ENCODE data around the gene VPS45.
"Not testable (repeated sequence)": the region's sequence is repeated elsewhere in the genome, so short reads cannot be mapped to it uniquely, and the experiment has no call there.

Gene VPS45

DNA sequence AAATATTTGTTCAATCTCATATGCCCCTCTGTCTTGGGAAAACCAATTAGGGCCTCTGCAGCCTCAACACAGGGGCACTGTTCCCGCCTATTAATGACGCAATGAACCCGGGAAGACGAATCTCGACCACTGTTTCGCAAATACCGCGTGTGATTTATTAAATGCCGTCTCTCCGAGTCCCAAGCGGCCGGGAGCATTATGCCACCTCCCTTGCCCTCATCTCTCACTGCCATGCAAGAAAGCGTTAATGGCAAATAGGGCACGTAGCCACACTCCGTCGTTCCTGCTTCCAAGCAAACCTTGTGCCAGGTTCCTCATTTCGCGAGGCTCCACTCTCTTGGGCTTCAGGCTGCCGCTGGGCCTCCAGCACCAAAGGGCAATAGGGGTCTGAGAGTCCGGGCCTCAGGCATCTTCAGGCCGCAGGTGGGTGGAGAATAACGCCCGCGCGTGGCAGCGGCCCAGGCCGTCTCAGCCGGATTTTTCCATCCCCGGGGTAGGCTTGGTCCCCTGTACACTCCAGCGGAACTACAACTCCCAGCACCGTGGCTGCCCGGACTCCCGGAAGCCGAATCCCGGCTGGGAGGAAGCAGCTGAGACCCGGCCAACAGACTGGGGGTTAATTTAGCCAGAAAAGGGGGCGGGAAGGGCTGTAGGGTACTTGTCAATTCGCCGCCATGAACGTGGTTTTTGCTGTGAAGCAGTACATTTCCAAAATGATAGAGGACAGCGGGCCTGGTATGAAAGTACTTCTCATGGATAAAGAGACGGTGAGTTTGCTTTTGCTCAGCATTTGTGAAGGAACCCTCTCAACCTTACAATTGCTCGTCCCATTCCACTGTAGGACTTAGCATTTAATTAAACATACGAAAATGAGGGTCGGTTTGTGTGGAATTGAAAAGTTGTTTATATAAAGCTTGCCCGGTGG lies at the start of gene VPS45:
VPS45 (plus strand) TSS at position 593 of the 925 bp plus-strand sequence; CDS start at position 675, 82 bp downstream.
- peak; percentile 91 for DNase-seq (ENCODE audit: low spot score)

DNA sequence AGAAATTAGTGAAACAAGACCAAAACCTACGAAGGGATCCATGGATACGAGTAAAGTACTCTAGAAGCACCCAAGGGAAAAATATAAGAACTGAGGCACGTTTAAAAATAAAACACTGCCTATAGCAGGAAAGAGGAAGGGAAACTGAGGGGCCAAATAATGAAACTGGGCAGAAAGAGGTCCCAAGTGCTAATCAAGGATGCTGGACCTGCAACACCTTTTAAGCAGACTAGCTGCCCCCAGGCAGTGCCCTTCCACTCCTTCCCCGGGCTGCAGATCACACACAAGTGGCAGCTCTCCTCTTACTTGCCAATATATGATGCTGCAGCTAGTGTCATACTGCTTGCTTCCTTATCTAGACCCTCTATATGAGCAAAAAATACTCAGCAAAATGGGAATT lies 49.4 kb upstream of the VPS45 start:
- no peak for DNase-seq (ENCODE audit: low spot score)

DNA sequence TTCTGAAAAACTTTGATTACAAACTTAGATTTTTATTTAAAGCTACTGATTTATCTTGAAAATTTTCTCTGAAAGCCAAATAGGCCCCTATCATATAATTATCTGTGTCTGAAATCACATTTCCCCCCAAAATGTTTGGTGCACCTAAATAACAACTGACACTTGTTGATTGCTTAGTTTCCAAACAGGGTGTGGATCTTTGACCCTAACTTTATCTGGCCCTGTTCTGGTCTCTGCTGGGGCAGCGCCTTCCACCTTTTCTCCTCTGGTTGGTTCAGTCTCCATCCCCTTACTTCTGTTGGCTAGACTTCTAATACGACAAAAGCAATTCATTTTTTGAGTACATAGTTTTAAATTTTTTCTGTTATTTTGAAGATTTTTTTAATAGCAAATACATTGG lies 46.9 kb upstream of the VPS45 start:
- no peak for DNase-seq (ENCODE audit: low spot score)

DNA sequence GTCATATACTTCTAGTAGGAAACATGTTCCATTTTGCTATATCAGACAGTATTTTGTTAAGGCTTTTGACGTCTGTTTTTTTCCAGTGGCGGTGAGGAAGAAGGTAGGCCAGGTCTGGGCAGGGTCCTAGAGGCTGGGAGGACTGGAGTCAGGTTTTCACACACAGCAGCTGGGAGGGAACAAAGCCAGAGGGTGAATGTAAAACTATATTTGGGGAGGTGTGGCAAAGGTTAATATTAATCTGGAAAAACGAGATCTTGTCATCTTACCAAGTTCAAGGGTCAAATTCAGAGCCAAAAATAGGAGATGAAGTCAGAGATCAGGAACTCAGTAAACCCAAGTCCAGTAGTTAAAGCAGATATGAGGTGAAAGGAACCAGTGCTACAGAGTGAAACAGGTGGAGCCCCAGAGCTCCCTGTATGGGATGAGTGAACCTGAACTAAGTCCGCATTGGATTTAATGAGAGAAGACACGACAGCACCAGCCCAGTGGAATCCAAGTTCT lies 46.3 kb upstream of the VPS45 start:
- no peak for DNase-seq (ENCODE audit: low spot score)

DNA sequence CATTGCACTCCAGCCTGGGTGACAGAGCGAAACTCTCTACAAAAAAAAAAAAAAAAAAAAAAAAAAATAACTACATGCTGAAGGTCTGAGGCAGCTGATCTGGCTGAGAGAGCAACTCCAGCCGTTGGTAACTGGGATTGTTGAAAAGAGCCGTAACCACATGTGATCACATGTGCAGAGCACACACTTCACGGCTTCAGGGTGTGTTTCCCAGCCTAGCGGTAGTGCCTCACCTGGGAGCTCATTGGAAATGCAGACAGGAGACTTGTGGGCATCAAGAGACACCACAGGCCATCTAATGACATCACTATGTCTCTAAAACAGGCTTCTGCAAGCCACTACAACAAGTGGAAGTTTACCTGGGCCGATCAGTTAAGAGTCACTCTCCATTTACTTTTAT lies 45.2 kb upstream of the VPS45 start:
- no peak for DNase-seq (ENCODE audit: low spot score)

DNA sequence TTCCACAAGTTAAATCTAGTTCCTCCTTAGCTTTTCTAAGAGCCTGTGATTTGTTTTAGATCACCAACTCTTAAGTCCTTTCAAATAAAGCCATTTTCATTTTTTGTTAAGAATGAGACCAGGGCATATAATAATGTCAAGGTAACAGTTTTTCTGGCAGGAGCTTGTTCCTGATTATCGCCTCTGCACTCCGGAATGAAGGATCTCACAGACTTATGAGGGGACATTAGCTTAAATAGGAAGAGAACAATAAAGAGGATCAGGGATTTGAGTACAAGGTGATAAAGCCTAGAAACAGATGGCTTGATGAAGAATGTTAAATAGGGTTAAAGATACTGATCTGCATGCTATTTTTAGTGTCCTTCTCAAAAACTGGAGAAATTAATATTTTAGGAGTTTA lies 43.4 kb upstream of the VPS45 start:
- no peak for DNase-seq (ENCODE audit: low spot score)

DNA sequence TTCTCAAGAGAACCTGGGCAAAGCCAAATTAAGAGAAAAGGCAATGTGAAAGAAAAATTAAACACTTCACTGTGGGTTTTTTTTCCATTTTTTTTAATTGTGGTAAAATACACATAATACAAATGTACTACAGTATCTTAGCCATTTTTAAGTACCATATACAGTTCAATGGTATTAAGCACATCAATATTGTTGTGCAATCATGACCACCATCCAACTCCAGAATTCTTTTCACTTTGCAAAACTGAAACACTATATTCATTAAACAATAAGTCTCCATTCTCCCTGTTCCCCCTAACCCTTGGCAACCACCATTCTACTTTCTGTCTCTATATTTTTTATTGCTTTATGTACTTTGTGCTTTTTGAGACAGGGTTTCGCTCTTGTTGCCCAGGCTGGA lies 39.3 kb upstream of the VPS45 start:
- DNase-seq (ENCODE audit: low spot score) = no peak

GRCh38 chr1:150034336-150034735 lies 33.2 kb upstream of the VPS45 start:
- DNase-seq (ENCODE audit: low spot score) = no peak

DNA sequence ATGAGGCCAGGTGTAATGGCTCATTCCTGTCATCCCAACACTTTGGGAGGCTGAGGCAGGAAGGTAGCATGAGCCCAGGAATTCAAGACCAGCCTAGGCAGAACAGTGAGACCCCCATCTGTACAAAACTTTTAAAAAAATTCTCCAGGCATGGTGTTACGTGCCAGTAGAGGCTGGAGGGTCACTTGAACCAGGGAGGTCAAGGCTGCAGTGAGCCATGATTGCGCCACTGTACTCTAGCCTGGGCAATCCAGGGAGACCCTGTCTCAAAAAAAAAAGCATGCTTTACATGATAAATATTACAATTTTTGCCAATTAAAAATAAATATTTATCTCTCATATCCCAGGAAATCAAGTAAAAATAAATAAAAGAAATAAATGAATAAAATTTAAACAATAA lies 17.6 kb upstream of the VPS45 start:
- DNase-seq (ENCODE audit: low spot score) = no peak

- DNase-seq (ENCODE audit: low spot score) = no peak
These were observed 16.5 kb upstream of the VPS45 start for GRCh38 chr1:150051089-150051373.

DNA sequence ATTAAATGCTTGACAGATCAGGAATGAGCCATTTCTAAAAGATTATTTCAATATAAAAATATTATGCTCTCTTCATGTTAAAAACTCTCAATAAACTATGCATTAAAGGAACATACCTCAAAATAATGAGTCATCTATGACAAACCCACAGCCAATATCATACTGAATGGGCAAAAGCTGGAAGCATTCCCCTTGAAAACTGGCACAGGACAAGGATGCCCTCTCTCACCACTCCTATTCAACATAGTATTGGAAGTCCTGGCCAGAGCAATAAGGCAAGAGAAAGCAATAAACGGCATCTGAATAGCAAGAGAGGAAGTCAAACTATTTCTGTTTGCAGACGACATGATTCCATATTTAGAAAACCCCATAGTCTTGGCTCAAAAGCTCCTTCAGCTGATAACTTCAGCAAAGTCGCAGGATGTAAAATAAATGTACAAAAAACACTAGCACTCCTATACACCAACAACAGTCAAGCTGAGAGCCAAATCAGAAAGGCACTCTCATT lies 15.6 kb upstream of the VPS45 start:
- not testable (repeated sequence) for DNase-seq (ENCODE audit: low spot score)

GRCh38 chr1:150053926-150054325 lies 13.7 kb upstream of the VPS45 start:
- no peak for DNase-seq (ENCODE audit: low spot score)

- DNase-seq (ENCODE audit: low spot score) = not testable (repeated sequence)
These were observed 12.1 kb upstream of the VPS45 start for GRCh38 chr1:150055507-150055906.

DNA sequence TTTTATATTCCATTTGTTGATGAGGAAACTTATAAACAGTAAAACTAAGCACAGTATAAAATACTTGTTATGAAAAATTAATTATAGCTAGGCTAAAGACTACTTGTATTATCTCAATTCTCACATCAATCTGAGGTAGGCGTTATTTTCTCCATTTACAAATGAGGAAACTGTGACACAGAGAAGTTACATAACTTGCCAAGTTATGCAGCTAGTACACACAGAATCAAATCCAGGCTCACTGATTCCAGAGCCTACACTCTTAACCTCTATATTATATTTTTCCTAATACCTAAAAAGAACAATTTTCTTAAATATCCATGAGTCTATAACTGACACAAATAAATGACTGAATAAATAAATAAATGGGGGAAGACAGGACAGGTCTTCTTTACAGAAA lies 11.2 kb upstream of the VPS45 start:
- DNase-seq (ENCODE audit: low spot score) = no peak

DNA sequence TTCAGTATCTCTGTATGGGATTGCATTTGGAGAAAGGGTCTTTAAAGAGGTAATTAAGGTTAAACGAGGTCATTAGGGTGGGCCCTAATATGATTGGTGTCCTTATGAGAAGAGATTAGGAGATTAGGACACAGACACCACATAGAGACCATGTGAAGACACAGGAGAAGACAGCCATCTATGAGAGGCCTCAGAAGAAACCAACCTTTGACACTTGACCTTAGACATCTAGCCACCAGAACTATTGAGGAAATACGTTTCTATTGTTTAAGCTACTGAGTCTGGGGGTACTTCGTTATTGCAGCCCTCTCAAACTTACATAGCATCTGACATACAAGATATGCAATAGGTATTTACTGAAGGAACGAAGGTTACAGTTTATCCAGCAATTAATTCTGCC lies 7.3 kb upstream of the VPS45 start:
- no peak for DNase-seq (ENCODE audit: low spot score)

DNA sequence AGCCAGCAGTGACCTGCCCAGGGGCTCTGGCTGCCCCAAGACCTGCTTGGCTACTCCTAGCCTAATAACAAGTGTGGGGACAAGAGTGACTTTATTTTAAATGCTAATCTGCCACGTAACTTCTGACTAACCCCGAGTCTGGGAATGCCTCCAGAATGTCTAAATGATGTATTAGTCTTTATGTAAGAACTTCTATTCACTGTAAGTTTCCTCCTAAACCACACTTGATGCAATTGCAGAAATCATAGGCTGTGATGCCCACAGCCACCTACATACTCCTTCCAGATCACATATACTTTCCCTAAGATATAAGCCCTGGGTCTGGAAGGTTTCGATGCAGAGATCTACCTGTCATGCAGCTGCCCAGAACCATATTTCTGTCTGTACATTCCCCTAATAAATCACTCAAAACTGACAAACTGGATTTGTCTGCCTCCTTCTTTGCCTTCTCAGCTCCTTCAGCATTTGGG lies 5.9 kb upstream of the VPS45 start:
- no peak for DNase-seq (ENCODE audit: low spot score)

GRCh38 chr1:150062113-150062512 lies 5.5 kb upstream of the VPS45 start:
- DNase-seq (ENCODE audit: low spot score) = no peak

GRCh38 chr1:150065184-150065871 lies 2.2 kb upstream of the VPS45 start:
- peak; percentile 37 for DNase-seq (ENCODE audit: low spot score)

- DNase-seq (ENCODE audit: low spot score) = no peak
These were observed 1.2 kb upstream of the VPS45 start for GRCh38 chr1:150066328-150066727.

DNA sequence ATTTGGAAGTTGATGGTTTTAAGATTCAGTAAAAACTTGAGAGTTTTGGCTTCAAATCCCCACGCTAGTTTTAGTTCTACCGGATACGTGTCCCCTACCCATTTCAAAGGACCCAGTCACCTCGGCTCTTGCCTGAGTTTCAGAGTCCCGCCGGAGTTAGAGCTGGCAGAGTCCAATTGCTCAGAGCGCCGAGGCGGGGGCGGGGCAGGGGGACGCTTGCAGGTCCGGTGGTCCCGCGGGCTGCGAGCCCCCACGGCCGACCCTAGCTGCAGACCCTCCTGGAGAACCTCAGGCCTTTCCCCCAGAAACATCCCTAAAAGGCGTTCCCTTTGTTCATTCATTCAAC lies 765 bp upstream of the VPS45 start:
- peak; percentile 42 for DNase-seq (ENCODE audit: low spot score)

DNA sequence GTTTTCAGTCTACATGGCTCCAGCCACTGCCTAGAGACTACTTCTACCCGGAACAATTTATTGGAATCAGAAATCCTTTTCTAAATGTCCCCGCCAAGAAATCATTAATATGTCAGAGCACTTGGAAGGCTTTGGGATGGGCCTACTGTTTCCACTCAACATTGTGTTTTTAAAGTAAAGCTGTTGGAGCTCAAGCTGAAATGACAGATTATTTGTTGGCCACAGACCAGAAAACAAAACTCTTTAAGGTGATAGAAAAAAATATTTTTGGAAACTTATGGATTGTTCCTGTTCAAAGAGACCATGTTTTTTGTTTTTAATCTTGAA lies 496 bp downstream of the VPS45 start:
- no peak for DNase-seq (ENCODE audit: low spot score)

DNA sequence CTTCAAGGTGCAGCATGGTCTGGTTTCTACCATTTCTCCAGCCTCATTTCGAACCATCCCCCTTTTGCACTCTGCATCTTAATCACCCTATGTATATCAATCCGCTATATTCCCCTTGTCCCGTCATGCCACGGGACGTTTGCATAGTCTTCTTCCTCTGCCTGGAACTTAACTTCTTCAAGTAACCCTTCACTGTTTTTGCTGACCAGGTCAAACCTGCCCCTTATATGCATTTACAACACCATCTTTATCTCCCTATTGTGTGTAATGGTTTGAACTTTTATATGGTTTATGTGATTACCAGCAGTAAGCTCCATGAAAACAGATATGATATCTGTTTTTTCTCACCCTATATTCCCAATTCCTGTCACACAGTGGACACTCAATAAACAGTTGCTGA lies 2.3 kb downstream of the VPS45 start:
- no peak for DNase-seq (ENCODE audit: low spot score)

- peak; percentile 15 for DNase-seq (ENCODE audit: low spot score)
These were observed 5.4 kb downstream of the VPS45 start for GRCh38 chr1:150072959-150073358.

Data from activated CD4-positive, alpha-beta T cell treated with anti-CD3 and anti-CD28 coated beads, Interleukin-2, Interleukin-4, amounts not matched to agents 100 ng/mL and 50 ng/mL, durations not matched to agents 16 hours and 8 hours (primary cell).